Mammary microvascular endothelial cell (primary cell): Measurements from ENCODE around the gene ZBTB34. TPM values are rescaled to one million over a fixed set of nuclear protein-coding genes. Genes with fewer than 3 reads are reported as not detected.

Experiments
- total RNA-seq: library from RNA; depleted of rRNA; stranded (reverse); fragments of >200 nt; gene quantifications from 2 replicates; pipeline ENCODE4 v1.2.3, GENCODE V29; 2015

Gene ZBTB34, protein sequence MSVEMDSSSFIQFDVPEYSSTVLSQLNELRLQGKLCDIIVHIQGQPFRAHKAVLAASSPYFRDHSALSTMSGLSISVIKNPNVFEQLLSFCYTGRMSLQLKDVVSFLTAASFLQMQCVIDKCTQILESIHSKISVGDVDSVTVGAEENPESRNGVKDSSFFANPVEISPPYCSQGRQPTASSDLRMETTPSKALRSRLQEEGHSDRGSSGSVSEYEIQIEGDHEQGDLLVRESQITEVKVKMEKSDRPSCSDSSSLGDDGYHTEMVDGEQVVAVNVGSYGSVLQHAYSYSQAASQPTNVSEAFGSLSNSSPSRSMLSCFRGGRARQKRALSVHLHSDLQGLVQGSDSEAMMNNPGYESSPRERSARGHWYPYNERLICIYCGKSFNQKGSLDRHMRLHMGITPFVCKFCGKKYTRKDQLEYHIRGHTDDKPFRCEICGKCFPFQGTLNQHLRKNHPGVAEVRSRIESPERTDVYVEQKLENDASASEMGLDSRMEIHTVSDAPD
- 3.0 and 4.4 TPM in 2 replicates for total RNA-seq

DNA sequence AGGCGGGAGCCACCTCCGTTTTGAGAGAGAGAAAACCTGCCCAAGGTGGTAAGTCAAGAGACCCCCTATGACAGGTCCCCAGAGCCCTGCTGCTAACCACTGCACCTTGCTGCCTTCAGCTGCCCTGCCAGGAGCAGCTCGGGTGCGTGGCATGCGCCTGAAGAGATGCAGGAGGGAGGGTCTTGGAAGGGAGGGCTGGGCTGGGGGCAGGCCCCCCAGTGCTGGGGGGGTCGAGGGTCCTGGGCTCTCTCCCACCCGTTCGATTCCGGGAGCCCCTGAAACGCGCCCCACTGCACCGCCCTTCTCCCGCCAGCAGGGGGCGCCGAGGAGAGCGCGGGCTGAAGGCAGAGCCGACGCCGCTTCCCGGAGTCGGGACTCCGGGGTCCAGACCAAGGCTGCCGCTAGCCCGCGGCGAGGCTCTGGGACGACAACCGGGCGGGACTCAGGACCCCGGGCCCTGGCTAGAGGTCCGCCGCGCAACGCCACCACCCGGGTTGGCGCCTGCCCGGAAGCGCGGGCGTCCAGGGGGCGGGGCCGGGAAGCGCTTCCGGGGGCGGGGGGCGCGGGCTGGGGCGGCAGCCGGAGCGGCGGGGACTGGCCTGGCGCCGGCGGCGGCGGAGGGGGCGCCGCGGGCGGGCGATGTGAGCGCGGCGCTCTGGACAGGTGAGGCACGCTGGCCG is at the start of gene ZBTB34:
ZBTB34 (plus strand) TSS at position 563 of the 680 bp plus-strand sequence. CDS start 18,761 bp downstream, outside the sequence.

GRCh38 chr9:126914458-126915280 is 54.2 kb downstream of the ZBTB34 start, which contains the start of gene RALGPS1:
RALGPS1 (plus strand) TSS chr9:126914782; CDS start chr9:126962290, 47,508 bp downstream.

Other genes starting within 250 kb of the ZBTB34 start
- gene LMX1B, start 246.7 kb upstream of the ZBTB34 start, total RNA-seq, result not detected in 2 replicates
- gene ZBTB43, start 55.6 kb upstream of the ZBTB34 start, total RNA-seq, result 3.7 and 3.9 TPM in 2 replicates
- 1.6 and 2.3 TPM in 2 replicates for gene RALGPS1, start 54.1 kb downstream of the ZBTB34 start, total RNA-seq